ENCODE data around the gene TBX21.

DNA sequence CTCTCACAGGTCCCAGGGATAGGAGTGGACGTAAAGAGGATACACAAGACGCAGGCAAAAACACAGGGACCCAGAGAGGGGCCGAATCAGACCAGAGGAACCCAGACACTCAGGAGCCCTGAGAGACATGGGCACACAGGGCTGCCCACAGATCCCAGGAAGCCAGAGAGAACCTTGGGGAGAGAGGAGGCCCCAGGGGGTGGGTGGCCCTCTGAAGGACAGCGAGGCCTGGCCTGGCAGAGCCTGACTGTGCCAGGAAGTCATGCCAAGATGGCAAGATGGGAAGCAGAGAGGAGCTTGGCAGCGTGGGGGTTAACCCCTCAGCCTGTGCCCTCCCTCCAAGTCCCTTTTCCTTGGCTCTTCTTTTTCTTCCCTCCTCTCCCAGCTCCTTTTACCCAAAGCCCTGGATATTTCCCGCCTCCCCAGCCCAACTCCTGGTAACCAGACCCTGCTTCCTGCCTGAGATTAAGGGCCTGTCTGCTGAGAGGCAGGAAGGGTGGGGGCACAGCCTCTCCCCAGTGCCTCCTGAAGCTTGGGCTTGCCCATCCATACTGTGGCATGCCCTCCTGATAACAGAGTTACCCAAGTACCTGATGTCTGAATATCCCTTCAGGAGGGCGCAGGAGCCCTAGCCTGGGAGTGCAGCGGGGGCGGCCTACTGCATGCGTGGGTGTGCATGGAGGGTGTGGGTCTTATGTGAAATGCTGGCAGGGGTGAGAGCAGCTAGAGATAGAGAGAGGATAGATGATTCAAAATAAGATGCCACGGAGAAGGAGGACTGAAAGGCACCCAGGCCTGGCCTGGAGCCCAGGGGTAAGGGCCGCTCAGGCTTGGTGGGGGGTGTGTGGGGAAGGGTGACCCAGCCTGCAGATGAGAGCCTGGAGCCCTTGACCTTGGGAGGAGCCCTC lies 6.0 kb upstream of the TBX21 start:
- no peak for TF ChIP-seq POLR2A (IDR thresholded peaks at IDR 0.05)
- TF ChIP-seq, protein P1, sequence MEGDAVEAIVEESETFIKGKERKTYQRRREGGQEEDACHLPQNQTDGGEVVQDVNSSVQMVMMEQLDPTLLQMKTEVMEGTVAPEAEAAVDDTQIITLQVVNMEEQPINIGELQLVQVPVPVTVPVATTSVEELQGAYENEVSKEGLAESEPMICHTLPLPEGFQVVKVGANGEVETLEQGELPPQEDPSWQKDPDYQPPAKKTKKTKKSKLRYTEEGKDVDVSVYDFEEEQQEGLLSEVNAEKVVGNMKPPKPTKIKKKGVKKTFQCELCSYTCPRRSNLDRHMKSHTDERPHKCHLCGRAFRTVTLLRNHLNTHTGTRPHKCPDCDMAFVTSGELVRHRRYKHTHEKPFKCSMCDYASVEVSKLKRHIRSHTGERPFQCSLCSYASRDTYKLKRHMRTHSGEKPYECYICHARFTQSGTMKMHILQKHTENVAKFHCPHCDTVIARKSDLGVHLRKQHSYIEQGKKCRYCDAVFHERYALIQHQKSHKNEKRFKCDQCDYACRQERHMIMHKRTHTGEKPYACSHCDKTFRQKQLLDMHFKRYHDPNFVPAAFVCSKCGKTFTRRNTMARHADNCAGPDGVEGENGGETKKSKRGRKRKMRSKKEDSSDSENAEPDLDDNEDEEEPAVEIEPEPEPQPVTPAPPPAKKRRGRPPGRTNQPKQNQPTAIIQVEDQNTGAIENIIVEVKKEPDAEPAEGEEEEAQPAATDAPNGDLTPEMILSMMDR (IDR thresholded peaks at IDR 0.05) = no peak
